WERI-Rb-1 (cell line): Measurements from ENCODE around the gene FTO.
A peak's percentile ranks its signal among the peaks of the same experiment; 100 is the strongest.

Experiments used
- DNase-seq: peaks from one replicate; pipeline ENCODE4 v3.0.0-alpha.2; 2020
- H3K27ac ChIP-seq: fragments of 250-450 bp; sonication (Bioruptor Pico); 2 replicates; pipeline ENCODE4 v1.5.1; 2020; ENCODE audit warnings: mild to moderate bottlenecking, moderate library complexity
- H3K27me3 ChIP-seq: fragments of 250-450 bp; sonication (Bioruptor Pico); 2 replicates; pipeline ENCODE4 v1.5.1; 2021; ENCODE audit warnings: mild to moderate bottlenecking, low read depth, moderate library complexity; ENCODE audit not compliant: insufficient read depth, severe bottlenecking
- H3K36me3 ChIP-seq: fragments of 250-450 bp; sonication (Bioruptor Pico); 2 replicates; pipeline ENCODE4 v1.5.1; 2020; ENCODE audit warnings: mild to moderate bottlenecking, moderate library complexity
- H3K4me3 ChIP-seq: 2 replicates; pipeline ENCODE4 v1.5.1; 2011; ENCODE audit warnings: low read depth, mild to moderate bottlenecking, control low read depth, low read length
- H3K9me3 ChIP-seq: fragments of 250-450 bp; sonication (Bioruptor Pico); 2 replicates; pipeline ENCODE4 v1.5.1; 2021; ENCODE audit warnings: mild to moderate bottlenecking, moderate library complexity; ENCODE audit not compliant: severe bottlenecking
- TF ChIP-seq, protein P1 (sequence below): IDR thresholded peaks from 2 replicates; pipeline ENCODE4 v1.5.1; 2011; ENCODE audit warnings: low read depth, mild to moderate bottlenecking, control low read depth, inconsistent platforms, low read length

FTO gene

DNA sequence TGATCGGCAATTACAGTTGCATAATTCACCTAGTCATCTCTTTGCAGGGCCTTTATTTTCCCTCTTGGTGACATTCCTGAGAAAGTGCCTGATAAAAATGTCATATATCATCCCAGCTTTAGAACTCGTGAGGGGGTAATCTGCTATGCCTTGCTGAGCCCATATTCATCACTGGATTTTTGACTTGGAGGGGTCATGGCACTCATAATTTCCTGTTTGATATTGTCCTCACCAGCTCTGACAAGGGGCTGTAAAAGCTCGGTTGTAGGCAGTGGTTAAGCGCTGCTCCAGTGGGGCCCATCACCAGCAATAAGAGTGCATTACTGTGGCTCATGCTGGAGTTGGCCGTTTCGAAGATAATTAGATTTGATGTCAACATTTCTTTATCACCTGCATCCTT, 355.4 kb downstream of the FTO start:
- no peak overlapping the region for H3K4me3 ChIP-seq
- DNase-seq, result no peak
- H3K9me3 ChIP-seq, result no peaks in the 10 kb centered on the region
- H3K27me3 ChIP-seq, result no peaks in the 10 kb centered on the region
- TF ChIP-seq, protein P1, sequence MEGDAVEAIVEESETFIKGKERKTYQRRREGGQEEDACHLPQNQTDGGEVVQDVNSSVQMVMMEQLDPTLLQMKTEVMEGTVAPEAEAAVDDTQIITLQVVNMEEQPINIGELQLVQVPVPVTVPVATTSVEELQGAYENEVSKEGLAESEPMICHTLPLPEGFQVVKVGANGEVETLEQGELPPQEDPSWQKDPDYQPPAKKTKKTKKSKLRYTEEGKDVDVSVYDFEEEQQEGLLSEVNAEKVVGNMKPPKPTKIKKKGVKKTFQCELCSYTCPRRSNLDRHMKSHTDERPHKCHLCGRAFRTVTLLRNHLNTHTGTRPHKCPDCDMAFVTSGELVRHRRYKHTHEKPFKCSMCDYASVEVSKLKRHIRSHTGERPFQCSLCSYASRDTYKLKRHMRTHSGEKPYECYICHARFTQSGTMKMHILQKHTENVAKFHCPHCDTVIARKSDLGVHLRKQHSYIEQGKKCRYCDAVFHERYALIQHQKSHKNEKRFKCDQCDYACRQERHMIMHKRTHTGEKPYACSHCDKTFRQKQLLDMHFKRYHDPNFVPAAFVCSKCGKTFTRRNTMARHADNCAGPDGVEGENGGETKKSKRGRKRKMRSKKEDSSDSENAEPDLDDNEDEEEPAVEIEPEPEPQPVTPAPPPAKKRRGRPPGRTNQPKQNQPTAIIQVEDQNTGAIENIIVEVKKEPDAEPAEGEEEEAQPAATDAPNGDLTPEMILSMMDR, result no peak
- no peaks in the 10 kb centered on the region for H3K36me3 ChIP-seq
- H3K27ac ChIP-seq, result no peak overlapping the region

DNA sequence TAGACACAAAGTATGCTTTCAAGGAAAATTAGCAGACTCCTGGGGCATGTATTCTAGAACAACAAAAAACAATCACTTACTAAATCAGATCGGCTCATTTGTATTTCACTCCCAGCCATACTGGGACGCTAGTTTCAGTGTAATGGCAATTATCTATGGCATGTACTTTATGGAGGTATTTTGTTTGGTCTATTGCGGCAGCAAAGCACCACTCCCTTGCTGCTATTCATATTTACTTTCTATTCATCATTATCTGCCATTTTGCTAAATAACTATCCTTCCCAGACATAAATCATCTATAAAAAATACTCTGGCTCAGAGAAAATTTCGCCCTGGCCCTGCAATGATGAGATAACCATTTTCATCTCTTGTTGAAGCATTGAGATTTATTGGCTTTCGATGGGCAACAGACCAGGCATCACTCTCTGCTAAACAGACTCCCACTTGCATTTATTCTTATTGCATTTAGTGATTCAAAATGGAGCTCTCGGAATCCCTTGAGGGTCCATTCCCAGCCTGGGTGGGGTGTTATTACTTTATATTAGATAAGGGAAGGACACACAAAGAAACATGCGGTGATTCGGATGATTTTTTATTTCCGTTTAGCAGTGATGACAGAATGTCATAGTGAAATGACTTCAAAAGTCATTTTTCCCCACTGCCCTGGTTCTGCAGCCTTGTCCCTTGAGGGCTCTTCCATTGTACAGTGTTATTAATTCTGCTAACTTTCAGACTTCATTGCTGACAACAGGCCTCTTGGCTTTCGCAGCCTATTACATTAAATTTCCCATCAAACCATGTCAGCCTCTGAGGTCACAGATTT, 356.9 kb downstream of the FTO start:
- Histone ChIP-seq H3K36me3 (no peaks in the 10 kb centered on the region), H3K9me3 (no peaks in the 10 kb centered on the region), H3K27ac (no peak overlapping the region), H3K27me3 (no peaks in the 10 kb centered on the region), H3K4me3 (no peak overlapping the region)
- no peak for DNase-seq
- TF ChIP-seq, protein P1, result no peak

DNA sequence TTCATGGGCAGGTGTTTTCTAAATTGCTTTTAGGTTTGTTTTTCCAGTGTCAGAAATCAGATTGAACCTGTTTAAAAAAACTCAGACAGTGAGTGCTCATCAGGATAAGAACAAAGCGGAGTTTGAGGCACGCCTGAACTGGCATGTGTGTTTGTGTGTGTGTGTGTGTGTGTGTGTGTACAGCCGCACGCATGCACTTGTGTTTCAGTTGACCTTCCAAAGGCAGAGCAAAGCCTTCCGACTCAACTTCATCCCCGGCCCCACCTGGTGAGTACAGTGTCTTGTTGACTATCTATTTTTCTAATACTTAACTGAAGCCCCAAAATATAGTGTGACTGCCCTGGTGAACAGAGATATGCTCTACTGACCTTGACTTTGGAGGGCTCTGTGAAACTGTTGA, 357.5 kb downstream of the FTO start:
- DNase-seq, result no peak
- Histone ChIP-seq H3K9me3 (no peaks in the 10 kb centered on the region), H3K27ac (no peak overlapping the region), H3K27me3 (no peaks in the 10 kb centered on the region), H3K36me3 (no peaks in the 10 kb centered on the region), H3K4me3 (no peak overlapping the region)
- TF ChIP-seq, protein P1, result no peak

DNA sequence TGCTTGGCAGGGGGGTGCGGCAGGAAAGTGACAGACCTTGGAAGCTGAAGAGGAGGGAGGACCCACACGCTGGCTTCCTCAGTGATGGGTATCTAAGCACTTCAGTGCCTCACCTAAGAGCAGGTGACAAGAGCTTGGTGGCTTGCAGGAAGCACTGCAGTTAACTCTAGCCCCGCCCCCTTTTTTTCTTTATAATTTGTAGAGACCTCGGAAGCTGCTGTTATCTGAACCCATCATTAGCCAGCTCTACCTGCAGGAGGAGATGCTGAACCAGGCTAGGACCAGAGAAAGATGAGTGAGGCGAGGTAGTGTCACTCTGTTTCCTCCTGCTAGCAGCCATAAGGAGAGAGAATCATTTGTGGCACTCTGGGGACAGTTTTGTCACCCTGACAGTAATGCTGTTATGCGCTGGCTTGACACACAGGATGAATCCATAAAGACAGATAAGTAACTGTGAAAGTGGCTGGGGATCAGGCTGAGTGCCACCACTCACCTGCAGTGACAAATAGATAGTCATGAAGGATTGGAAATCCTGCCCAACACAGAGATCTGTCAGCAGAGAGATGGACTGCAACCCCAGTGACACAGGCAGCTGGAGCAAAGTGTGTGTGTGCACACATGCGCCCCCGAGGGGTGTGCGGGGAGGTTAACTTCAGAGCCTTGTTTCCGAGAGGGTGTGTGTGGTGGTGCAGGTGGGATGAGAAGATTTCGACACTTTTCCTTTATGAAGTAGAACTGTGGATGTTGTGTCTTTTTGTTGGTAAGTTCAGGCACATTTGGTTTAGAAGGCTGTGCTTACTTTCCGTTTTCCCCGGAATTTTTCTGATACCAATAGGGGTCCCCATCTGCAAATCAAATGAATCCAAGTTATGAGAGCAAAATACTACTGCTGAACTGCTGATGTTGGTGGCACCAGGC, 358.7 kb downstream of the FTO start:
- DNase-seq, result peak; percentile 14
- no peak overlapping the region for H3K4me3 ChIP-seq

DNA sequence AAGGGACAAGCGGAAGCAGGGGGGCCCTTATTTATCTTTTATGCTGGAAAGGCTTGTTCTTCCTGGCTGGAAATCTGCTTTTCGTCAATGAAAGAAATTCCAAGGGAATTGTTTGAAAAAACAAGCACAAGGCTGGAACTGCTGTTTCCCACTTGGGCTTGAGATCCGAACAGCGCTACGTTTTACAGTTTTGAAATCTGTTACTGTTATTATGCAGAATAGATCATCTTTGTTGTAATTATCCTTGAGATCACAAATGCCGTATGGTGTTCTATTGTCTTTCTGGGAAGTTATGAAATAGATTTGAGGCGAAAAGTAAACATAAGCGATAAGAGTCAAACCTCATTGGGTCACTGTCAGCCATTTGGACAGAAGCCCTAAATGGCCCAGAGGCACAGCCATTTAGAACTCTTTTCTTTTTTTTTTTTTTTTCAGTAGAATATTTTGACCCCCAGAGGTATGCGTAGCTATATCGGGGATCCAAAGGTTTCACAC, 359.4 kb downstream of the FTO start:
- H3K9me3 ChIP-seq, result no peaks in the 10 kb centered on the region
- TF ChIP-seq, protein P1, result no peak
- no peak overlapping the region for H3K27ac ChIP-seq
- no peaks in the 10 kb centered on the region for H3K27me3 ChIP-seq
- no peak overlapping the region for H3K4me3 ChIP-seq
- H3K36me3 ChIP-seq, result no peaks in the 10 kb centered on the region
- DNase-seq, result no peak

More for the DNA sequence above, 358.7 kb downstream of the FTO start:
- TF ChIP-seq, protein P1, result peak; percentile 30
- H3K36me3 ChIP-seq, result no peaks in the 10 kb centered on the region
- no peaks in the 10 kb centered on the region for H3K9me3 ChIP-seq
- H3K27ac ChIP-seq, result no peak overlapping the region
- no peaks in the 10 kb centered on the region for H3K27me3 ChIP-seq
